IMR-90 (cell line): Measurements from ENCODE around the gene JMY. TPM values are rescaled to one million over a fixed set of nuclear protein-coding genes. Genes with fewer than 3 reads are reported as not detected.

ENCODE experiments used
- ATAC-seq: fragments of 200-7000 bp; cut with Tn5 transposase; 2 replicates; pipeline ENCODE4 v1.9.1; 2020; ENCODE audit warnings: low read depth, mild to moderate bottlenecking, moderate library complexity
- BruUV-seq: library from RNA; stranded (reverse); fragments of 400-500 nt; replicated peaks from 2 replicates; lab custom pipeline; 2021; lab: Mats Ljungman, UMichigan
- CTCF ChIA-PET: fragments of 300-600 bp; formaldehyde crosslinking; extraction: SDS; loops from one replicate; lab custom pipeline; 2021; ENCODE audit warnings: antibody characterized with exemption; lab: Yijun Ruan, JAX
- POLR2A ChIA-PET: fragments of 300-600 bp; sonication (Branson Sonifier 250); formaldehyde crosslinking; loops from one replicate; lab custom pipeline; 2022; ENCODE audit warnings: antibody characterized with exemption; ENCODE audit not compliant: unreplicated experiment; lab: Charles Lee
- DNase-seq: peaks from one replicate; pipeline ENCODE4 v3.0.0; 2013
- H2AFZ ChIP-seq: replicated peaks from 2 replicates; pipeline ENCODE3; 2013; ENCODE audit warnings: low read length, mild to moderate bottlenecking; ENCODE audit not compliant: poor library complexity
- H2AK5ac ChIP-seq: 2 replicates; pipeline ENCODE4 v1.6.1; 2013; ENCODE audit warnings: low read depth, low read length, inconsistent platforms
- H2AK9ac ChIP-seq: replicated peaks from 2 replicates; pipeline ENCODE3; 2013; ENCODE audit warnings: mild to moderate bottlenecking, low read depth, low read length, moderate library complexity; ENCODE audit not compliant: poor library complexity
- H2BK120ac ChIP-seq: 2 replicates; pipeline ENCODE4 v1.6.1; 2013; ENCODE audit warnings: low read depth, low read length, inconsistent platforms
- H2BK15ac ChIP-seq: 3 replicates; pipeline ENCODE4 v1.6.1; 2013; ENCODE audit warnings: low read depth, low read length, inconsistent platforms
- H2BK20ac ChIP-seq: 2 replicates; pipeline ENCODE4 v1.6.1; 2013; ENCODE audit warnings: low read depth, mild to moderate bottlenecking, inconsistent platforms, low read length, moderate library complexity
- H2BK5ac ChIP-seq: 2 replicates; pipeline ENCODE4 v1.6.1; 2013; ENCODE audit warnings: mild to moderate bottlenecking, low read depth, low read length, inconsistent platforms; ENCODE audit not compliant: poor library complexity, severe bottlenecking
- H3K14ac ChIP-seq: replicated peaks from 2 replicates; pipeline ENCODE4 v1.6.1; 2013; ENCODE audit warnings: low read depth, low read length, inconsistent platforms
- H3K18ac ChIP-seq: 2 replicates; pipeline ENCODE4 v1.6.1; 2013; ENCODE audit warnings: low read depth, low read length, control low read depth
- H3K23ac ChIP-seq: 2 replicates; pipeline ENCODE4 v1.6.1; 2013; ENCODE audit warnings: low read depth, low read length, inconsistent platforms
- H3K27ac ChIP-seq: 2 replicates; pipeline ENCODE4 v1.5.1; 2013; ENCODE audit warnings: mild to moderate bottlenecking, control low read depth, low read length; ENCODE audit not compliant: insufficient read depth
- H3K27me3 ChIP-seq: 2 replicates; pipeline ENCODE4 v1.6.1; 2013; ENCODE audit warnings: low read length; ENCODE audit not compliant: control insufficient read depth, insufficient read depth
- H3K36me3 ChIP-seq: 2 replicates; pipeline ENCODE4 v1.6.1; 2013; ENCODE audit warnings: low read length, mixed read lengths; ENCODE audit not compliant: control insufficient read depth, insufficient read depth
- H3K4ac ChIP-seq: 2 replicates; pipeline ENCODE4 v1.6.1; 2013; ENCODE audit warnings: low read depth, low read length, inconsistent platforms
- H3K4me1 ChIP-seq: 2 replicates; pipeline ENCODE4 v1.6.1; 2013; ENCODE audit warnings: low read length, mixed read lengths; ENCODE audit not compliant: control insufficient read depth, insufficient read depth
- H3K4me2 ChIP-seq: 2 replicates; pipeline ENCODE4 v1.6.1; 2013; ENCODE audit warnings: low read depth, mild to moderate bottlenecking, control low read depth, low read length, moderate library complexity
- H3K4me3 ChIP-seq: 2 replicates; pipeline ENCODE4 v1.5.1; 2013; ENCODE audit warnings: low read depth, mild to moderate bottlenecking, control low read depth, low read length, moderate library complexity; ENCODE audit not compliant: insufficient read depth
- H3K56ac ChIP-seq: 2 replicates; pipeline ENCODE4 v1.6.1; 2013; ENCODE audit warnings: low read length, inconsistent platforms; ENCODE audit not compliant: insufficient read depth; ENCODE audit errors: extremely low read depth
- H3K79me1 ChIP-seq, 2 experiments: 2 replicates each; pipeline ENCODE4 v1.6.1; 2013; ENCODE audit warnings: low read length in 2 of 2, inconsistent platforms in 1 of 2, low read depth in 1 of 2
- H3K9ac ChIP-seq: 2 replicates; pipeline ENCODE4 v1.6.1; 2013; ENCODE audit warnings: low read depth, low read length, control low read depth
- H3K9me1 ChIP-seq: 2 replicates; pipeline ENCODE4 v1.6.1; 2013; ENCODE audit warnings: low read length, inconsistent platforms; ENCODE audit not compliant: insufficient read depth
- H3K9me3 ChIP-seq: 2 replicates; pipeline ENCODE4 v1.6.1; 2013; ENCODE audit warnings: low read length; ENCODE audit not compliant: control insufficient read depth, insufficient read depth
- H4K20me1 ChIP-seq: 2 replicates; pipeline ENCODE4 v1.6.1; 2013; ENCODE audit warnings: low read length, inconsistent platforms; ENCODE audit not compliant: insufficient read depth
- H4K5ac ChIP-seq: 2 replicates; pipeline ENCODE4 v1.6.1; 2013; ENCODE audit warnings: mild to moderate bottlenecking, low read depth, low read length, control low read depth
- H4K8ac ChIP-seq, 2 experiments: 2 replicates each; pipeline ENCODE4 v1.6.1; 2013; ENCODE audit warnings: low read depth in 2 of 2, low read length in 2 of 2, control low read depth in 1 of 2, inconsistent platforms in 1 of 2
- H4K91ac ChIP-seq: 2 replicates; pipeline ENCODE4 v1.6.1; 2013; ENCODE audit warnings: low read depth, low read length, inconsistent platforms; ENCODE audit not compliant: insufficient read depth
- BHLHE40 ChIP-seq: fragments of 150-350 bp; IDR thresholded peaks from 2 replicates; pipeline ENCODE4 v1.6.1; 2016; ENCODE audit warnings: mild to moderate bottlenecking, low read depth, low read length
- CEBPB ChIP-seq: IDR thresholded peaks from 2 replicates; pipeline ENCODE4 v1.6.1; 2012; ENCODE audit warnings: low read depth, low read length, improper control_type of control experiment
- CHD1 ChIP-seq: IDR thresholded peaks from 2 replicates; pipeline ENCODE4 v1.6.1; 2012; ENCODE audit warnings: low read depth, low read length, improper control_type of control experiment
- CTCF ChIP-seq: conservative IDR thresholded peaks from 2 replicates; pipeline ENCODE4 v1.5.1; 2012; ENCODE audit warnings: mild to moderate bottlenecking, low read depth, low read length, improper control_type of control experiment
- ELK1 ChIP-seq: fragments of 150-350 bp; IDR thresholded peaks from 2 replicates; pipeline ENCODE4 v1.6.1; 2016; ENCODE audit warnings: low read depth, mild to moderate bottlenecking, low read length, moderate library complexity, borderline replicate concordance
- FOS ChIP-seq: fragments of 150-350 bp; IDR thresholded peaks from 2 replicates; pipeline ENCODE4 v1.6.1; 2016; ENCODE audit warnings: low read depth, low read length
- MAFK ChIP-seq: IDR thresholded peaks from 2 replicates; pipeline ENCODE4 v1.6.1; 2012; ENCODE audit warnings: low read depth, low read length, improper control_type of control experiment
- MAZ ChIP-seq: IDR thresholded peaks from 2 replicates; pipeline ENCODE4 v1.6.1; 2012; ENCODE audit warnings: low read depth, mild to moderate bottlenecking, low read length, improper control_type of control experiment, moderate library complexity, borderline replicate concordance
- MXI1 ChIP-seq: IDR thresholded peaks from 2 replicates; pipeline ENCODE4 v1.6.1; 2012; ENCODE audit warnings: low read depth, mild to moderate bottlenecking, low read length, moderate library complexity, borderline replicate concordance
- NFE2L2 ChIP-seq: fragments of 150-350 bp; IDR thresholded peaks from 2 replicates; pipeline ENCODE4 v1.6.1; 2016; ENCODE audit warnings: low read depth, mild to moderate bottlenecking, low read length
- POLR2A ChIP-seq: IDR thresholded peaks from 2 replicates; pipeline ENCODE4 v1.6.1; 2012; ENCODE audit warnings: mild to moderate bottlenecking, low read depth, low read length
- RAD21 ChIP-seq: IDR thresholded peaks from 2 replicates; pipeline ENCODE4 v1.6.1; 2012; ENCODE audit warnings: low read length, improper control_type of control experiment
- RCOR1 ChIP-seq: IDR thresholded peaks from 2 replicates; pipeline ENCODE4 v1.6.1; 2012; ENCODE audit warnings: mild to moderate bottlenecking, low read length, improper control_type of control experiment; ENCODE audit not compliant: insufficient replicate concordance
- RFX5 ChIP-seq: IDR thresholded peaks from 2 replicates; pipeline ENCODE4 v1.8.0; 2012; ENCODE audit warnings: low read depth, mild to moderate bottlenecking, low read length, moderate library complexity
- SMC3 ChIP-seq: fragments of 150-350 bp; IDR thresholded peaks from 2 replicates; pipeline ENCODE4 v1.6.1; 2016; ENCODE audit warnings: low read depth, mild to moderate bottlenecking, antibody characterized with exemption, low read length, moderate library complexity
- USF2 ChIP-seq: fragments of 150-350 bp; IDR thresholded peaks from 2 replicates; pipeline ENCODE4 v1.6.1; 2017; ENCODE audit warnings: mild to moderate bottlenecking, antibody characterized with exemption, low read length, low read depth
- WGBS, 2 experiments: methylation state at CpG; one replicate each; pipeline versions ENCODE4 v1.1.5 to v1.1.7; 2013; ENCODE audit warnings: missing lambda C conversion rate in 2 of 2; ENCODE audit not compliant: insufficient read length in 1 of 2; ENCODE audit errors: extremely low coverage in 2 of 2; 5-methylcytosine and 5-hydroxymethylcytosine counted together
- dilution Hi-C: fragments of 300-500 bp; cut with HindIII; formaldehyde crosslinking; loops from one replicate; pipeline ENCODE4 v1.14.3; 2018; ENCODE audit warnings: low sequenced_read_pairs; ENCODE audit not compliant: unreplicated experiment
- in situ Hi-C: fragments of 300-500 bp; cut with MboI; formaldehyde crosslinking; loops from 3 replicates; pipeline ENCODE4 v1.14.3; 2019; ENCODE audit warnings: low sequenced_read_pairs, inconsistent platforms, mixed read lengths
- intact Hi-C: fragments of 100-400 bp; cut with micrococcal nuclease; formaldehyde crosslinking; loops from 2 replicates; pipeline ENCODE4 v1.10.0; 2022
- polyA plus RNA-seq, 3 experiments: library from polyadenylated mRNA; depleted of rRNA; stranded (reverse); fragments of >200 nt; gene quantifications; 2 replicates each; pipeline ENCODE4 v1.2.3, GENCODE V29; 2012; ENCODE audit warnings: low replicate concordance in 1 of 3
- total RNA-seq: library from RNA; depleted of rRNA; stranded (reverse); fragments of >200 nt; gene quantifications from 2 replicates; pipeline ENCODE4 v1.2.3, GENCODE V29; 2012

Gene JMY
- total and polyA plus RNA-seq, 2 of the 4 experiments (the other 2 are of a cell fraction), result 1.7 to 3.2 TPM

- BruUV-seq, result no TSS peak
- H4K8ac ChIP-seq, result no peak overlapping the region
Observed at GRCh38 chr5:79357398-79357797, 121.5 kb downstream of the JMY start.

More at GRCh38 chr5:79357398-79357797, 121.5 kb downstream of the JMY start:
- no peak overlapping the region for H2AFZ ChIP-seq
- H3K79me1 ChIP-seq, result no peaks in the 10 kb centered on the region
- no peak overlapping the region for H3K18ac ChIP-seq
- H4K5ac ChIP-seq, result no peak overlapping the region
- no peak overlapping the region for H2BK20ac ChIP-seq
- H3K9me3 ChIP-seq, result no peaks in the 10 kb centered on the region
- H4K91ac ChIP-seq, result no peak overlapping the region
- no peaks in the 10 kb centered on the region for H3K27me3 ChIP-seq
- intact Hi-C loops, result no loop called here
- H2BK15ac ChIP-seq, result no peak overlapping the region
- no peak overlapping the region for H3K27ac ChIP-seq
- ChIA-PET CTCF (interaction anchor here (0.6 to 1.2 kb wide), 2 partner anchors 10 to 260 kb away, joined by 3 read pairs; no protein-coding TSS in a partner anchor), POLR2A (interaction anchor here (0.6 kb wide), 1 partner anchor 53 kb away, joined by 3 read pairs; no protein-coding TSS in a partner anchor)
- H3K36me3 ChIP-seq, result no peaks in the 10 kb centered on the region
- no peaks in the 10 kb centered on the region for H3K9me1 ChIP-seq
- H3K9ac ChIP-seq, result no peak overlapping the region
- DNase-seq (peak; percentile 35), ATAC-seq (no peak)
- H3K4ac ChIP-seq, result no peak overlapping the region
- no peaks in the 10 kb centered on the region for H4K20me1 ChIP-seq
- H2BK5ac ChIP-seq, result no peak overlapping the region
- no CpG with 5 or more reads among the region's 1 CpG for WGBS, 2 experiments
- no peak overlapping the region for H3K4me2 ChIP-seq
- H3K4me3 ChIP-seq, result no peak overlapping the region
- no peak overlapping the region for H3K56ac ChIP-seq
- dilution Hi-C loops, result no loop called here
- no peak overlapping the region for H2AK9ac ChIP-seq
- TF ChIP-seq CTCF (no peak), NFE2L2 (no peak), USF2 (no peak), CEBPB (no peak), RCOR1 (no peak), FOS (no peak), RFX5 (no peak), RAD21 (no peak), MAZ (no peak), MAFK (no peak), ELK1 (no peak), SMC3 (no peak), CHD1 (no peak), BHLHE40 (no peak), POLR2A (no peak), MXI1 (no peak)
- no peak overlapping the region for H2BK120ac ChIP-seq
- in situ Hi-C loops, result no loop called here
- H3K14ac ChIP-seq, result no peak overlapping the region
- H2AK5ac ChIP-seq, result no peak overlapping the region
- H3K23ac ChIP-seq, result no peak overlapping the region
- no peaks in the 10 kb centered on the region for H3K4me1 ChIP-seq
